GM15510 (cell line): Measurements from ENCODE around the gene PIAS4.

Experiments used
- POLR2A ChIP-seq: IDR thresholded peaks from 3 replicates; pipeline ENCODE4 v1.6.1; 2011; ENCODE audit warnings: borderline replicate concordance; ENCODE audit not compliant: insufficient read length; ENCODE audit errors: extremely low read depth

Gene PIAS4

GRCh38 chr19:3975144-3975543 is 32.4 kb upstream of the PIAS4 start:
- TF ChIP-seq POLR2A, result no peak

GRCh38 chr19:3975637-3976087 is 31.9 kb upstream of the PIAS4 start:
- TF ChIP-seq POLR2A, result peak; percentile 38

DNA sequence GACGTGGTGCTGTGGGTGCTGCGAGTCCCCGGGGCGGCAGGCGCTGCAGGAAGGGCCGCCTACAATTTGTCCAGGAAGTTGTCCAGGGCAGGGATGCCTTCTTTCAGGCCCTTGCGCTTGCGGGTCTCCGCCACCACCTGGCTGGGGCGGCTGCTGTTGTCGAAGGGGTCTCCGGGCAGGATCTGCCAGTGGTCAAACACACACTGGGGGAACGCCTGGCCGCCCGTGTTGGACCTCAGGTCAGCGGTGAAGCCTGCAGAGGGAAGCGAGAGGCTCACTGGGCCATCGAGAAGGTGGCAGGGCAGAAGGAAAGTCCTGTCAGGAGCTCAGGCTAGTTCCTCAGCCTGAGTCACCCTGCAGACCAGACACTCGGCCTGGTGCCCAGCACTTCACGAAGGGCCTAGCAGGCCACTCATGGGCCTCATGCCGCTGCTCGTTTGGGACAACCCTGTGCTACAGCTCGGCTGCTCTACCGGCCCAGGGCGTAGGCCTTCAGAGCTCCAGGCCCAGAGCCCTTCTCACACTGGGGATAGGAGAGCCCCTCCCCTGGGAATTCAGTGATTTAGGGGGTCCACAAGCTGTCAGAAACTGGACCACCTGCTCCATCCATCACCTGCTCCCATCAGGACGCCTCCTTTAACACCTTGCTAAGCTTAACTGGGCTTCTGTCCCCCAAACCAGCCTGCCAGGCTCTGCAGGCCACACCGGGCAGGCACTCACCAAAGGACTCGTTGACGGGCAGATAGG is 30.9 kb upstream of the PIAS4 start:
- no peak for TF ChIP-seq POLR2A

- no peak for TF ChIP-seq POLR2A
Observed at GRCh38 chr19:3977242-3978143, 30.0 kb upstream of the PIAS4 start.

DNA sequence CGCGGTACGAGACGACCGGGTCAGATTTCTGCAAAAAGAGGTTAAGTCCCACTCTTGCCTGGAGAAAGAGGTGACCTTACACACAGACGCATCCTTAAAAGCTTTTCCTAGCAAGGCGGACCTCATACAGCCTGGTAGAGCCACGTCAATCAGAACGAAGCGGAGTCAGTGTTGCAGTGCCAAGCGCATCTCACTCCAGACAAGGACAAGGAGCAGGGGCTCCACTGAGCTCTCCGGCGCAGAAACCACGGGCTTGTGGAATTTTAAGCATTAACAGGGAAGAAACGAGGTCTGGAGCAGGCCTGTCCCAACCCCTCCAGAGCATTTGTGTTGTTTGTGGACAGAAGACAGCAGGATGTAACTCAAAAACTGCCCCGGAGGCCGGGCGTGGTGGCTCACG is 29.4 kb upstream of the PIAS4 start:
- no peak for TF ChIP-seq POLR2A

- no peak for TF ChIP-seq POLR2A
Observed at GRCh38 chr19:3979289-3979673, 28.3 kb upstream of the PIAS4 start.

GRCh38 chr19:3979674-3980352 is 27.7 kb upstream of the PIAS4 start:
- TF ChIP-seq POLR2A, result peak; percentile 27

DNA sequence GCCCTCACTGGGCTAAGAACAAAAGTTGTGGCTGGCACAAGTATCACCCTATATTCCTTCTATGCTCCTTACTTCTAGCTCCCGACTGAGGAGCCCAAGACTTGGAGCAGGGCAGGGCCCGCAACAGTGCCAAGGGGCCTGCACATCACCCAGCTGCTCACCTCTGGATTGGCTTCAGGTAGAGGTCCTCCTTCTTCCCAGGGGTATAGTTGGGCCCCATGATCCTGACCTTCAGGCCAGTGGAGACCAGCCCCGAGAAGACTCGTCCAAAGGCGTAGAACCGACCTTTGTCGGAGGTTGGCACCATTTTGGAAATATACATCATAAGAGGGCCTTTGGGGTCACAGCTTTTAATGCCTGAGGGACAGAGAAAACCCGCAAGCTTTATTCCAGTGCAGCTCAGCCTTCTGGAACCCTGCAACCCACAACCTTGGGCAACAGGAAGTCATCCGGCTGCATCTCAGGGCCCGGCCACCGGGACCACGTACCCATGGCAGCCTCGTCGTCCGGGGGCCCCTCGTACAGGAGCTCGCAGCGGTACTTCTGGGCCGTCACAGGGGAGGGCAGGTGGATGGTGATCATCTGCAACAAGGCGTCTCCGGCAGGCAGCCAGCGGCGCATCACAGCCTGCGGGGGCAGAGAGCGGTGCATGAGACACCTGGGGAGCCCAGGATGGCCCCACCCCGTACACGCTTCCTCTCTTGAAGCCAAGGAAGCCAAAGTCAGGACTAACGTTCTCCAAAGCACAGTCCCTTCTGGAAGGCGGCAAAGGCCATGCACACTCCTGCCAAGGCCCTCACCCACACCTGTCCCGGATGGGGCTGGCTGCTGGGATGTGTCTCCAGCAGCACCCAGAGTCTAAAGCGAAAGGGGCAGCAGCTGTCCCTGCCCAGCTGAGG is 26.9 kb upstream of the PIAS4 start:
- TF ChIP-seq POLR2A, result no peak

GRCh38 chr19:3981373-3981735 is 26.2 kb upstream of the PIAS4 start:
- no peak for TF ChIP-seq POLR2A

GRCh38 chr19:3981736-3982681 is 25.5 kb upstream of the PIAS4 start:
- no peak for TF ChIP-seq POLR2A

DNA sequence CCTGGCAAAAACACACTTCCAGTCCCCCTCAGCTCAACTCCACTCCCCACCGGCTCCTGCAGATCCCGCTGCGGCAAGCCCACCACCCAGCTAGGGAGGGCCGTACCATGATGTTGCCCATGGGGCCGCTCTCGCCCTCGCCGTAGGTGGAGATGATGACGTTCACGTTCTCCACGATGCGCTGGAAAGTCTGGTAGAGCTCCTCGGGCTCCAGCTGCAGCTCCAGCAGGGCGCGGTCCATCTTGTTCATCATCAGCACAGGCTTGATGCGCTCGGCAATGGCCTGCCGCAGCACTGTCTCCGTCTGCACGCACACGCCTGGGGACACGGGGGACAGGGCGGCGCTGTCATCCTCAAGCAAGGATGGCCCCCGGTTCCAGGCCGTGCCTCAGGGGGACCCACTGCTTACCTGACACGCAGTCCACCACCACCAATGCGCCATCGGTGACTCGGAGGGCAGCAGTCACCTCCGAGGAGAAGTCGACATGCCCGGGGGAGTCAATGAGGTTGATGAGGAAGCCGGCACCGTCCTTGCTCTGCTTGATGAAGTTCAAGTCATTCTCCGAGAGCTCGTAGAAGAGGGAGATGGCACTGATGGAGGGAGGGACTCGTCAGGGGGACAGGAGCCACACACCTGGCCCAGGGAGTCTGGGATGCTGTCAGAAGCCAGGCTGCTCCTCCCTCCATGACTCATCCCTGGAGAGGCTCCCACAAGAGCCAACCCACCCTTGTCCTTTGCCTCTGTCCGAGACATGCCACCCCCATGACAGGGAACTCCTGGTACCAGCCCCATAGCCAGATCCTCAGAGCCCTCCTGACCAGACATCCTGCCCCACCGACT is 24.6 kb upstream of the PIAS4 start:
- TF ChIP-seq POLR2A, result peak; percentile 28

GRCh38 chr19:3983542-3983914 is 24.0 kb upstream of the PIAS4 start:
- TF ChIP-seq POLR2A, result no peak

- no peak for TF ChIP-seq POLR2A
Observed at GRCh38 chr19:3983936-3984583, 23.5 kb upstream of the PIAS4 start.

GRCh38 chr19:3984584-3984907 is 23.0 kb upstream of the PIAS4 start:
- no peak for TF ChIP-seq POLR2A
